Mammary epithelial cell (primary cell): ENCODE results near the gene LRRN2.

Experiments
- CTCF ChIP-seq, 2 donors: IDR thresholded peaks in 1 of 2; conservative IDR thresholded peaks in 1 of 2; 2 replicates each; pipeline ENCODE4 v1.5.1; 2011 to 2012; ENCODE audit warnings: inconsistent platforms in 2 of 2, low read length in 2 of 2, mild to moderate bottlenecking in 2 of 2, control low read depth in 1 of 2, low read depth in 1 of 2; ENCODE audit not compliant: insufficient read depth in 1 of 2; ENCODE audit errors: extremely low read depth in 1 of 2
- EZH2 ChIP-seq: IDR thresholded peaks from 2 replicates; pipeline ENCODE4 v1.6.1; 2012; ENCODE audit warnings: low read length, inconsistent platforms, borderline replicate concordance

DNA sequence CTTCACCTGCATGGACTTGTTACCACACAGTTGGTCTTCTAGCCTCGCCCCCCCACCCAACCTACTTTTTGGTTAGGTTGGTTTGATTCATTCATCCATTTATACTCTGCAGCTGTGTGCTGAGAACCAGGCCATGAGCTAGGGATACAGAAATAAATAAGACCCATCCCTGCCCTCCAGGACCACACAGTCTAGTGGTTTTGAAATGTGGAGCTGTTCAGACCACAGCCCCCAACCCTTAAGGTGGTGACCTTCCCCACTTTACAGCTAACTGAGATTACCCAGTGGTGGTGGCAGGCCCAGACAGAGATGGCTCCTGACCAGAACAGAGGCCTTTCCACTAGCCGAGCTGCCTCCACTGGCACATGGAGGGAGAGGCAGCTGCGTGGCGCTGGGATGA is 37.0 kb downstream of the LRRN2 start:
- no peak for TF ChIP-seq CTCF (conservative IDR thresholded peaks at IDR 0.05 in 1 of 2, IDR thresholded peaks at IDR 0.05 in 1 of 2; ENCODE audit: extremely low read depth in 1 of 2, insufficient read depth in 1 of 2, low read depth in 1 of 2, low read length in 2 of 2)
- TF ChIP-seq EZH2: no peak
